DMS153 (cell line): ENCODE measurements around the gene ERN1.

Source experiments
- DNase-seq: peaks from one replicate; lab custom pipeline; 2025; lab: John Stamatoyannopoulos, UW

ERN1 gene

GRCh38 chr17:64157669-64158180, 27.8 kb upstream of the ERN1 start:
- DNase-seq = no peak

- DNase-seq = no peak
Observed at GRCh38 chr17:64156670-64157069, 26.7 kb upstream of the ERN1 start.

GRCh38 chr17:64155751-64156544, 26.0 kb upstream of the ERN1 start:
- DNase-seq = no peak

GRCh38 chr17:64155129-64155528, 25.2 kb upstream of the ERN1 start:
- no peak for DNase-seq

- no peak for DNase-seq
Observed at GRCh38 chr17:64154717-64155116, 24.8 kb upstream of the ERN1 start.

GRCh38 chr17:64154313-64154695, 24.4 kb upstream of the ERN1 start:
- DNase-seq = no peak

- DNase-seq = no peak
Observed at GRCh38 chr17:64153565-64154312, 23.8 kb upstream of the ERN1 start.

- no peak for DNase-seq
Observed at GRCh38 chr17:64152428-64153125, 22.6 kb upstream of the ERN1 start.

- no peak for DNase-seq
Observed at GRCh38 chr17:64151016-64151368, 21.0 kb upstream of the ERN1 start.

- no peak for DNase-seq
Observed at GRCh38 chr17:64150237-64151015, 20.5 kb upstream of the ERN1 start.

- no peak for DNase-seq
Observed at GRCh38 chr17:64149196-64149595, 19.3 kb upstream of the ERN1 start.

GRCh38 chr17:64148699-64149098, 18.8 kb upstream of the ERN1 start:
- DNase-seq = no peak

GRCh38 chr17:64148017-64148631, 18.2 kb upstream of the ERN1 start:
- DNase-seq = no peak

GRCh38 chr17:64147110-64148016, 17.4 kb upstream of the ERN1 start:
- DNase-seq = no peak

- DNase-seq = peak; percentile 17
Observed at GRCh38 chr17:64146418-64147109, 16.6 kb upstream of the ERN1 start.

- DNase-seq = peak; percentile 98
Observed at GRCh38 chr17:64145751-64146417, 15.9 kb upstream of the ERN1 start.

- DNase-seq = no peak
Observed at GRCh38 chr17:64145375-64145750, 15.4 kb upstream of the ERN1 start.

- DNase-seq = no peak
Observed at GRCh38 chr17:64139542-64139941, 9.6 kb upstream of the ERN1 start.

- no peak for DNase-seq
Observed at GRCh38 chr17:64138441-64138840, 8.5 kb upstream of the ERN1 start.
